ENCODE data around the gene MUC5AC. TPM values are rescaled to one million over a fixed set of nuclear protein-coding genes. Genes with fewer than 3 reads are reported as not detected.

Gene MUC5AC
- total and polyA plus RNA-seq, 4 donors: not detected

GRCh38 chr11:1200611-1201191 is 42.9 kb downstream of the MUC5AC start:
- WGBS: 64% methylated on average over 16 of the region's 16 CpGs
- no peaks in the 10 kb centered on the region for H3K9me3 ChIP-seq (ENCODE audit: control insufficient read depth in 4 of 4, low read length in 3 of 4)
- peaks cover 0 to 1% (median 0%) of the 10 kb centered on the region in 4 donors for H3K4me1 ChIP-seq (ENCODE audit: control insufficient read depth in 4 of 4, insufficient read depth in 4 of 4, low read length in 3 of 4)
- H3K27me3 ChIP-seq (ENCODE audit: control insufficient read depth in 4 of 4, insufficient read depth in 4 of 4, low read length in 3 of 4): peaks cover 0 to 2% (median 0%) of the 10 kb centered on the region in 4 donors
- H3K9ac ChIP-seq (ENCODE audit: low read depth in 1 of 2, low read length in 2 of 2): no peak overlapping the region
- no peaks in the 10 kb centered on the region for H3K36me3 ChIP-seq (ENCODE audit: control insufficient read depth in 4 of 4, insufficient read depth in 3 of 4, low read depth in 1 of 4, low read length in 3 of 4)
- no peak for DNase-seq (ENCODE audit: low spot score)
- no peak overlapping the region for H3K4me3 ChIP-seq (ENCODE audit: low read depth in 1 of 3, low read length in 3 of 3)
- H3K27ac ChIP-seq (ENCODE audit: low read depth in 1 of 2, low read length in 2 of 2): no peak overlapping the region
- TF ChIP-seq HNF4G (IDR thresholded peaks at IDR 0.05): no peak
- TF ChIP-seq YY1 (IDR thresholded peaks at IDR 0.05): no peak
- TF ChIP-seq ATF3 (IDR thresholded peaks at IDR 0.05): no peak
- no peak for TF ChIP-seq FOXA1 (IDR thresholded peaks at IDR 0.05)
- no peak for TF ChIP-seq GABPA (IDR thresholded peaks at IDR 0.05 in 1 of 2, conservative IDR thresholded peaks at IDR 0.05 in 1 of 2)
- TF ChIP-seq RXRA (IDR thresholded peaks at IDR 0.05): no peak
- TF ChIP-seq JUND (IDR thresholded peaks at IDR 0.05): no peak

- Histone ChIP-seq H3K4me1 (ENCODE audit: control insufficient read depth in 4 of 4, insufficient read depth in 4 of 4, low read length in 3 of 4) (peaks cover 0 to 1% (median 0%) of the 10 kb centered on the region in 4 donors), H3K27me3 (ENCODE audit: control insufficient read depth in 4 of 4, insufficient read depth in 4 of 4, low read length in 3 of 4) (peaks cover 0 to 2% (median 0%) of the 10 kb centered on the region in 4 donors), H3K27ac (ENCODE audit: low read depth in 1 of 2, low read length in 2 of 2) (no peak overlapping the region), H3K9ac (ENCODE audit: low read depth in 1 of 2, low read length in 2 of 2) (no peak overlapping the region), H3K36me3 (ENCODE audit: control insufficient read depth in 4 of 4, insufficient read depth in 3 of 4, low read depth in 1 of 4, low read length in 3 of 4) (no peaks in the 10 kb centered on the region), H3K4me3 (ENCODE audit: low read depth in 1 of 3, low read length in 3 of 3) (no peak overlapping the region), H3K9me3 (ENCODE audit: control insufficient read depth in 4 of 4, low read length in 3 of 4) (no peaks in the 10 kb centered on the region)
- 84% methylated on average over 4 of the region's 4 CpGs for WGBS
- DNase-seq (ENCODE audit: low spot score): no peak
- TF ChIP-seq HNF4G (IDR thresholded peaks at IDR 0.05): no peak
- TF ChIP-seq TAF1 (conservative IDR thresholded peaks at IDR 0.05): no peak
These were observed 43.8 kb downstream of the MUC5AC start for GRCh38 chr11:1201395-1202153.

GRCh38 chr11:1202154-1202775 is 44.5 kb downstream of the MUC5AC start:
- Histone ChIP-seq H3K36me3 (ENCODE audit: control insufficient read depth in 4 of 4, insufficient read depth in 3 of 4, low read depth in 1 of 4, low read length in 3 of 4) (no peaks in the 10 kb centered on the region), H3K4me1 (ENCODE audit: control insufficient read depth in 4 of 4, insufficient read depth in 4 of 4, low read length in 3 of 4) (peaks cover 0 to 1% (median 0%) of the 10 kb centered on the region in 4 donors), H3K27me3 (ENCODE audit: control insufficient read depth in 4 of 4, insufficient read depth in 4 of 4, low read length in 3 of 4) (peaks cover 0 to 2% (median 0%) of the 10 kb centered on the region in 4 donors), H3K27ac (ENCODE audit: low read depth in 1 of 2, low read length in 2 of 2) (no peak overlapping the region), H3K9ac (ENCODE audit: low read depth in 1 of 2, low read length in 2 of 2) (no peak overlapping the region), H3K4me3 (ENCODE audit: low read depth in 1 of 3, low read length in 3 of 3) (no peak overlapping the region), H3K9me3 (ENCODE audit: control insufficient read depth in 4 of 4, low read length in 3 of 4) (no peaks in the 10 kb centered on the region)
- no peak for TF ChIP-seq TAF1 (conservative IDR thresholded peaks at IDR 0.05)
- TF ChIP-seq HNF4A (conservative IDR thresholded peaks at IDR 0.05): no peak
- TF ChIP-seq CTCF (IDR thresholded peaks at IDR 0.05; ENCODE audit: low read depth, low read length, missing input control): no peak
- no peak for TF ChIP-seq SP1 (IDR thresholded peaks at IDR 0.05)
- TF ChIP-seq FOXA1 (IDR thresholded peaks at IDR 0.05): no peak
- TF ChIP-seq RXRA (IDR thresholded peaks at IDR 0.05): no peak
- TF ChIP-seq NR2F2 (IDR thresholded peaks at IDR 0.05): no peak
- TF ChIP-seq EGR1 (IDR thresholded peaks at IDR 0.05; ENCODE audit: low read depth in 2 of 2): no peak
- WGBS: 47% methylated on average over 18 of the region's 18 CpGs
- DNase-seq (ENCODE audit: low spot score): no peak
